Fibroblast of lung (primary cell): Measurements from ENCODE around the gene ARVCF. TPM values are rescaled to one million over a fixed set of nuclear protein-coding genes. Genes with fewer than 3 reads are reported as not detected.

Source experiments
- DNase-seq, 2 donors: peaks; one replicate each; pipeline versions ENCODE4 v3.0.0 to v3.0.0-alpha.2; 2010; ENCODE audit warnings: low read depth in 2 of 2
- H2AFZ ChIP-seq: 2 replicates; pipeline ENCODE4 v1.5.1; 2012; ENCODE audit warnings: low read length, control low read depth, inconsistent platforms
- H3K27ac ChIP-seq: 2 replicates; pipeline ENCODE4 v1.5.1; 2011; ENCODE audit warnings: low read length, control low read depth; ENCODE audit not compliant: insufficient read depth
- H3K27me3 ChIP-seq: 2 replicates; pipeline ENCODE4 v1.5.1; 2011; ENCODE audit warnings: mild to moderate bottlenecking, low read length; ENCODE audit not compliant: control insufficient read depth, insufficient read depth
- H3K36me3 ChIP-seq: 2 replicates; pipeline ENCODE4 v1.5.1; 2011; ENCODE audit warnings: low read length; ENCODE audit not compliant: control insufficient read depth, insufficient read depth
- H3K4me1 ChIP-seq: 2 replicates; pipeline ENCODE4 v1.5.1; 2011; ENCODE audit warnings: low read length; ENCODE audit not compliant: control insufficient read depth, insufficient read depth; ENCODE audit errors: extremely low read depth
- H3K4me2 ChIP-seq: 2 replicates; pipeline ENCODE4 v1.5.1; 2011; ENCODE audit warnings: low read length, control low read depth; ENCODE audit not compliant: insufficient read depth; ENCODE audit errors: extremely low read depth
- H3K4me3 ChIP-seq, 4 experiments: fragments of 200-600 bp in 1 of 4; sonication (generic) in 1 of 4; replicated peaks in 1 of 4; 2 replicates each; pipeline ENCODE4 v1.5.1; 2011 to 2016; ENCODE audit warnings: low read length in 4 of 4, low read depth in 3 of 4, mild to moderate bottlenecking in 3 of 4, control low read depth in 2 of 4, inconsistent platforms in 1 of 4, mixed read lengths in 1 of 4; ENCODE audit not compliant: insufficient read depth in 1 of 4; ENCODE audit errors: control extremely low read depth in 1 of 4
- H3K79me2 ChIP-seq: 2 replicates; pipeline ENCODE4 v1.5.1; 2012; ENCODE audit warnings: mild to moderate bottlenecking, low read length, inconsistent platforms; ENCODE audit not compliant: control insufficient read depth, insufficient read depth
- H3K9ac ChIP-seq: 2 replicates; pipeline ENCODE4 v1.5.1; 2011; ENCODE audit warnings: mild to moderate bottlenecking, low read length, control low read depth; ENCODE audit not compliant: insufficient read depth
- H3K9me3 ChIP-seq: 2 replicates; pipeline ENCODE4 v1.5.1; 2012; ENCODE audit warnings: low read depth, low read length; ENCODE audit not compliant: control insufficient read depth, insufficient read depth
- H4K20me1 ChIP-seq: 2 replicates; pipeline ENCODE4 v1.5.1; 2011; ENCODE audit warnings: low read length; ENCODE audit not compliant: control insufficient read depth, insufficient read depth; ENCODE audit errors: extremely low read depth
- EZH2 ChIP-seq: IDR thresholded peaks from 2 replicates; pipeline ENCODE4 v1.5.1; 2012; ENCODE audit warnings: low read length, control low read depth, mild to moderate bottlenecking; ENCODE audit errors: missing control alignments
- polyA plus RNA-seq, 2 donors: library from polyadenylated mRNA; depleted of rRNA in 1 of 2; stranded (reverse) in 1 of 2; unstranded in 1 of 2; fragments of >200 nt; gene quantifications; 2 replicates each; pipeline ENCODE4 v1.2.1, GENCODE V29; 2011 to 2012; ENCODE audit warnings: missing spikeins in 1 of 2
- total RNA-seq: library from RNA; depleted of rRNA; stranded (reverse); fragments of >200 nt; gene quantifications from 2 replicates; pipeline ENCODE4 v1.2.1, GENCODE V29; 2014
- TF ChIP-seq, protein P1 (sequence below), 2 donors: IDR thresholded peaks in 1 of 2; conservative IDR thresholded peaks in 1 of 2; 1 replicate in 1 of 2; 2 replicates in 1 of 2; pipeline ENCODE4 v1.5.1; 2011 to 2012; ENCODE audit warnings: low read length in 2 of 2, control low read depth in 1 of 2, inconsistent platforms in 1 of 2, low read depth in 1 of 2, mild to moderate bottlenecking in 1 of 2

ARVCF gene
- total and polyA plus RNA-seq, 2 donors (not counting 1 experiment from before 2014, with no cell fraction given) = 2.0 to 15.7 TPM

GRCh38 chr22:19968450-19968891 lies 48.2 kb downstream of the ARVCF start:
- H3K27me3 ChIP-seq = no peaks in the 10 kb centered on the region
- H3K4me2 ChIP-seq = no peak overlapping the region
- no peak overlapping the region for H3K4me3 ChIP-seq
- H3K9me3 ChIP-seq = no peaks in the 10 kb centered on the region
- no peaks in the 10 kb centered on the region for H4K20me1 ChIP-seq
- TF ChIP-seq EZH2 = no peak
- TF ChIP-seq, protein P1, sequence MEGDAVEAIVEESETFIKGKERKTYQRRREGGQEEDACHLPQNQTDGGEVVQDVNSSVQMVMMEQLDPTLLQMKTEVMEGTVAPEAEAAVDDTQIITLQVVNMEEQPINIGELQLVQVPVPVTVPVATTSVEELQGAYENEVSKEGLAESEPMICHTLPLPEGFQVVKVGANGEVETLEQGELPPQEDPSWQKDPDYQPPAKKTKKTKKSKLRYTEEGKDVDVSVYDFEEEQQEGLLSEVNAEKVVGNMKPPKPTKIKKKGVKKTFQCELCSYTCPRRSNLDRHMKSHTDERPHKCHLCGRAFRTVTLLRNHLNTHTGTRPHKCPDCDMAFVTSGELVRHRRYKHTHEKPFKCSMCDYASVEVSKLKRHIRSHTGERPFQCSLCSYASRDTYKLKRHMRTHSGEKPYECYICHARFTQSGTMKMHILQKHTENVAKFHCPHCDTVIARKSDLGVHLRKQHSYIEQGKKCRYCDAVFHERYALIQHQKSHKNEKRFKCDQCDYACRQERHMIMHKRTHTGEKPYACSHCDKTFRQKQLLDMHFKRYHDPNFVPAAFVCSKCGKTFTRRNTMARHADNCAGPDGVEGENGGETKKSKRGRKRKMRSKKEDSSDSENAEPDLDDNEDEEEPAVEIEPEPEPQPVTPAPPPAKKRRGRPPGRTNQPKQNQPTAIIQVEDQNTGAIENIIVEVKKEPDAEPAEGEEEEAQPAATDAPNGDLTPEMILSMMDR (conservative IDR thresholded peaks at IDR 0.05 in 1 of 2, IDR thresholded peaks at IDR 0.05 in 1 of 2; ENCODE audit: low read depth in 1 of 2, low read length in 2 of 2) = no peak
- H3K36me3 ChIP-seq = peaks cover 24% of the 10 kb centered on the region
- H3K79me2 ChIP-seq = no peaks in the 10 kb centered on the region
- no peak overlapping the region for H3K9ac ChIP-seq
- no peak overlapping the region for H2AFZ ChIP-seq
- H3K4me1 ChIP-seq = no peaks in the 10 kb centered on the region
- no peak overlapping the region for H3K27ac ChIP-seq
- no peak for DNase-seq

GRCh38 chr22:19967850-19968449 lies 48.7 kb downstream of the ARVCF start:
- no peaks in the 10 kb centered on the region for H3K9me3 ChIP-seq
- H4K20me1 ChIP-seq = no peaks in the 10 kb centered on the region
- H3K9ac ChIP-seq = no peak overlapping the region
- H3K4me1 ChIP-seq = no peaks in the 10 kb centered on the region
- no peak for DNase-seq
- no peak overlapping the region for H3K4me2 ChIP-seq
- no peaks in the 10 kb centered on the region for H3K27me3 ChIP-seq
- H3K27ac ChIP-seq = no peak overlapping the region
- no peak for TF ChIP-seq EZH2
- TF ChIP-seq, protein P1 (conservative IDR thresholded peaks at IDR 0.05 in 1 of 2, IDR thresholded peaks at IDR 0.05 in 1 of 2; ENCODE audit: low read depth in 1 of 2, low read length in 2 of 2) = no peak
- H3K36me3 ChIP-seq = peaks cover 26% of the 10 kb centered on the region
- H3K79me2 ChIP-seq = no peaks in the 10 kb centered on the region
- H3K4me3 ChIP-seq = no peak overlapping the region
- H2AFZ ChIP-seq = no peak overlapping the region

GRCh38 chr22:19966908-19967750 lies 49.5 kb downstream of the ARVCF start:
- Histone ChIP-seq H3K27me3 (no peaks in the 10 kb centered on the region), H3K4me3 (no peak overlapping the region), H3K79me2 (no peaks in the 10 kb centered on the region), H3K9ac (no peak overlapping the region), H3K36me3 (peaks cover 30% of the 10 kb centered on the region), H2AFZ (no peak overlapping the region), H3K4me1 (no peaks in the 10 kb centered on the region), H3K9me3 (no peaks in the 10 kb centered on the region), H3K4me2 (no peak overlapping the region), H3K27ac (no peak overlapping the region), H4K20me1 (no peaks in the 10 kb centered on the region)
- TF ChIP-seq EZH2 = no peak
- TF ChIP-seq, protein P1 (conservative IDR thresholded peaks at IDR 0.05 in 1 of 2, IDR thresholded peaks at IDR 0.05 in 1 of 2; ENCODE audit: low read depth in 1 of 2, low read length in 2 of 2) = no peak
- no peak for DNase-seq
